Activated T-cell treated with anti-CD3 and anti-CD28 coated beads for 1 hour (primary cell): ENCODE measurements around the gene AGPAT2.

ENCODE experiments used
- DNase-seq: peaks from one replicate; pipeline ENCODE4 v3.0.0-alpha.2; 2020; ENCODE audit warnings: low read depth

The AGPAT2 gene

DNA sequence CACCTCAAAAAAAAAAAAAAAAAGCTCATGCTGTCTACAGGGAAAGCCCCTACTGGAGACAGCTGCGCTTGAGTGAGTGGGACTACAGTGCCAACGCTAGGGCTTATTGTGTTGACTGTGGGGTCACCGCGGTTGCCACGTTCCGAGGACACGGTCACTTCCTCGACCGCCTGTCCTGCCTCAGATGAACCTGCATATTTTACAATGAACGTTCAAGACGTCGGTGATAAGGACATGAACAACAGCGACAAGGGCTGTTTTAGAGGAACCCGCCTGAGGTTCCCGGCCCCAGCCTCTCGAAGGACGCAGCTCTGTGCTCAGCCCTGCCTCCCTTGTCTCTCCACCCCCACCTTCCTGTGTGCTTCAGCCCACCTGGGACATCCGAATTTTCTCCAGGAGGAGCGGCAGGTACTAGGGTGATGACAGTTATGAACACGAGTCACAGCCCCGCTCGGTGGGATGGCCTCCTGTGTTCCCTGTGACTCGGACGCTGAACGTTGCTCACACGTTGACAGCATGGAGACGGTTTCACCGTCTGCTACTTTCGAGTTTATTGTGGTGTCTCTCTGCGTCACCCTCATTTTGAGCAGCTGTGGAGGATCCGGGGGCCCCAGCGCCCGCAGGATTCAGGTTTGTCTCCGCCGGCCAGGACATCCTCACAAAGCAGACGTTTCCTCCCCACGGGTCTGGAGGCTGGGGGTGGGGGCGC is 13.9 kb upstream of the AGPAT2 start:
- peak; percentile 22 for DNase-seq

DNA sequence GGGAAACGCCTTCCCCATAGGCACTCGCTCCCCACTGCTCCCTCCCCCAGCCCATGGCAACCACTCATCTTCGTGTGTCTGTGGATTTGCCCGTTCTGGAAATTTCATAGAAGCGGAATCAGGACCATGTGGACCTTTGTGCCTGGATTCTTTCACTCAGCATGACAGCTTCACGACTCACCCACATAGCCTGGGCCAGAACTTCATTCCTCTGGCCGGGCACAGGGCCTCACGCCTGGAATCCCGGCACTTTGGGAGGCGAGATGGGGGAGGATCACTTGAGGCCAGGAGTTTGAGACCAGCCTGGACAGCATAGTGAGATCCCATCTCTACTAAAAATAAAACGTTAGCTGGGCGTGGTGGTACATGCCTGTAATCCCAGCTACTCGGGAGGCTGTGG is 13.0 kb upstream of the AGPAT2 start:
- no peak for DNase-seq

DNA sequence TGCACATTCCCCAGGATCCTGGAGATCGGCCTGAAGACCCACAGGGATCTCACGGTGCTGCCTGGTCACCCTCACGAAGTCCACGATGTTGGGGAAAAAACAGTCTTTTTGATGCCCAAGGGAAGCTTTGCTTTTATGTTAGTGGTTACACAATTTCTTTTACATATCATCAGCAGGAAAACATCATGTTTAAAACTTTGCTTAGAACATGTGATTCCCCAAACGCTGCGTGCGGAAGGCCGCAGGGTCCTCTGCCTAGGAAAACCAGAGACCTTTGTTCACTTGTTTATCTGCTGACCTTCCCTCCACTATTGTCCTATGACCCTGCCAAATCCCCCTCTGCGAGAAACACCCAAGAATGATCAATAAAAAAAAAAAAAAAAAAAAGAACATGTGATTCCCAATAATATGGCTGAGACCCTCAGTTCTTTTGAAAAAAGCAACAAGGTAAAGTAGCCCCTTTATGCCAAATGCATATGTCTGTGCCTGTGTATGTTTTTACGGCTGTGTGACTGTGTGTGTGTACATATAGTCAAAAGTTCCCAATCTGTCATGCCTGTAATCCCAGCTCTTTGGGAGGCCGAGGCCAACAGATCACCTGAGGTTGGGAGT is 11.5 kb upstream of the AGPAT2 start:
- DNase-seq: no peak

DNA sequence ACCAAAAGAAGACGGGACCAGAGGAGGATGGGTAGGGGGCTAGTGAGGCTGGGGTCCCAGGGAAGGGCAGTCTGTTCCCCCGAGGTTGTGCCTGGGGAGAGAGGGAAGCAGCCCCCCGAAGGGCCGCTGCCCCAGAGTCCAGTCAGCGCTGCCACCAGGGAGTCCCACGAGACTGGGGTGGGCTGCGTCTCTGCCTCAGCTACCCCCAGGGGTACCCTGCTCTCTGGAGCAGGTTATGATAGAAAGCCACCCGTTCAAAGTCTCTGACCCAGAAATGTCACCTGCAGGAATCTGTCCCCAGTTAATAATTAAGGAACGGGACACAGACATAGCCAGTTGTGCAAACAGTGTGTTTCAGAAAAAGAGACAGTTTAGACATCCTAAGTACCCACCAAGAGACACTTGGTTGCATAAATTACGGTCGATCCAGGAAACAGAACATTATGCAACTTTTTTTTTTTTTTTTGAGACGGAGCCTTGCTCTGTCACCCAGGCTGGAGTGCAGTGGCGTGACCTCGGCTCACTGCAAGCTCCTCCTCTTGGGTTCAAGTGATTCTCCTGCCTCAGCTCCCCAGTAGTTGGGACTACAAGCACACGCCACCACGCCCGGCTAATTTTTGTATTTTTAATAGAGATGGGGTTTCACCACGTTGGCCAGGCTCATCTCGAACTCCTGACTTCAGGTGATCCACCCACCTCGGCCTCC is 10.7 kb upstream of the AGPAT2 start:
- DNase-seq: no peak

DNA sequence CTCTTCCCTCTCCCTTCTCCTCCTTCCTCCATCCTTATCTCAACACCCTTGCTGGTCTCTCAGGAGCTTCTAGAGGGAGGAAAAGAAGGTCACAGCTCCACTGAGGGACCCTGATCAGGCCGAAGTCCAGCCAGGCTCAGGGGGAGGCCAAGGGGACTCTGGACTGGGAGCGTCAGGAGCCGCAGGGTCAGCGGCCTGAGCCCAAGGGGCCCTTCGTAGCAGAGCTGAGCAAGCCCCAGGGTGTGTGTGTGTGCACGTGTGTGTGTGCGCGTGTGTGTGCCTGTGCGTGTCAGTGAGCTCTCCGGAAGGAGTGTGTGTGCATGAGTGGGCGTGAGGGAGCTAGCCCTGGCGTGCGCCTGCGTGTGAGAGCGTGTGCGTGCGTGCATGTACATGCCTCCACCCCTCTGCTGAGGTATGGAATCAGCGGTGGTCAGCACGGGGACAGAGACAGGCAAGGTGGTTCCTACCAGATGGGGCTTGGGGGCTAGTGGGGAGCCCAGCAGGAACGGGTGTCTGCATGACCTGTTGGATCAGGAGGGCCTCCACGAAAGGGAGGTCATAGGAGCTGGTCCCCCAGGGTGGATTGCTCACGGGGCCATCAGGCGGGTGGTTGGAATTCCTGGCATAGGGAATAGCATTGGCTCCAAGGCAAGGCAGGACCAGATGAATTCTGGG is 10.0 kb upstream of the AGPAT2 start:
- DNase-seq: no peak

DNA sequence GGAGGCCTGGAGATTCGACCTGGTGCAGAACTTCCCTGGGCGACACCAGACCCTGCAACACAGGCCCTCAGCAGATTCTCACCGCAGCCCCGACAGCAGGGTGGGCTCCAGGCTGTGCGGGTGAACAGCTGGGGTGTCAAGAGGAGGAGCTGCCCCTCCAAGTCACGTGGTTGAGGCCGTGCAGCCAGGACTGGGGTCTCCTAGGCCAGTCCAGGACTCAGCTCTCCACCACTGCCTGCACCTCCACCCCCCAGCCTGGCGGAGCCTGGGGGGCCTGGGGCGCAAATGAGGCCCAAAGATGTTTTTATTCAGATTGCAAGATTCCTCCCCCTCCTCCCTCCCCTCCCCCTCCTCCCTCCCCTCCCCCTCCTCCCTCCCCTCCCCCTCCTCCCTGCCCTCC is 9.2 kb upstream of the AGPAT2 start:
- DNase-seq: no peak

DNA sequence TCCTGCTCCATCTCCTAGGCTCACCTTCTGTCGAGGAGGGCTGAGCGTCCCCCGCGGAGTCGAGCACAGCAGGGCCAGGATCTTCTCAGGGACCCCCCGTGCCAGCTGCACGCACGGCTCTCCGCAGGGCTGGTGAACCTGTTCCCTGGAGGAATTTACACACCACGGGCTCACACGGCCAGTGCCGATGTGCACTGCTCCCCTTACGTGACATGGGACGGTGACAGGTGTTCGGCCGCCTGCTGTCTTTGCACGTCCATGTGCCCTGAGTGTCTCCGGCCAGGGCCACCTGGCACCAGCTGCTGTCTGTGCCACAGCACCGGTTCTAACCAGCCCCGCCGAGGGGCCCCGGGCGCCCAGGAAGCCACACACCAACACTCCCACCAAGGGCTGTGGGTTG is 8.7 kb upstream of the AGPAT2 start:
- DNase-seq: no peak

DNA sequence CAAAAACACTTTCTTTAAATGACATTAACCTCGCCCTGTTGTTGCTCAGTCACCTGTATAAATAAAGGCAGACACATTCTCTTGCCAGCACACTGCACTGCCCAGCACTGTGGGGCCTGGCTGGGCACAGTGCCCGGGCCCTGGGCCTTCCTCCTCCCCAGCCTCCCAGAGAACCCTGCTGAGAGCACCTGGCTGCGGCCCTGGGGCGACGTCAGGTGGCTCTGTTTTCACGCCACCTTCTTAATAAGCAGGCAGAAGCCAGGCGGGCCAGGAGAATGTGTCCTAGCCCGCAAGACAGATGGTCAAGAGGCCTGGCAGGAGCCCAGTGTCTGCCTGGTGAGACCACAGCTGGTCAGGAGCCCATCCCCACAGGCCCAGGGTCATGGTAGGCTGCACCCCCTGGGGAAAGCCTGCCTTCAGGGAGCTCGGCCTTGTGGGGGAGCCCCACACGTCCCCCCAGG is 8.2 kb upstream of the AGPAT2 start:
- DNase-seq: no peak

DNA sequence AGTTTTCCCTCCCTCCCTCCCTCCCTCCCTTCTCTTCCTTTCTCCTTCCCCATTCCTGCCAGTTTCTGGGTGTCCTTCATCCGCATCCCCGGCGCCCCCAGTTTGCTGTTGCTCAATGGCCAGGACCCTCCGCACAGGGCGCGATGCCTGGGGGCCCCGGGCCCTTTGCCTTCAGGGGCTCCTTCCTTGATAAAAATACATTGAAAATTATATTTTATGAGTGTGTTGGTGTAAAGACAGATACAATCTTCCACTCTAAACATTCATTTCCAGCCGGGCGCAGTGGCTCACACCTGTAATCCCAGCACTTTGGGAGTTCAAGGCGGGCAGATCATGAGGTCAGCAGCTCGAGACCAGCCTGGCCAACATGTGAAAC is 7.6 kb upstream of the AGPAT2 start:
- DNase-seq: no peak

DNA sequence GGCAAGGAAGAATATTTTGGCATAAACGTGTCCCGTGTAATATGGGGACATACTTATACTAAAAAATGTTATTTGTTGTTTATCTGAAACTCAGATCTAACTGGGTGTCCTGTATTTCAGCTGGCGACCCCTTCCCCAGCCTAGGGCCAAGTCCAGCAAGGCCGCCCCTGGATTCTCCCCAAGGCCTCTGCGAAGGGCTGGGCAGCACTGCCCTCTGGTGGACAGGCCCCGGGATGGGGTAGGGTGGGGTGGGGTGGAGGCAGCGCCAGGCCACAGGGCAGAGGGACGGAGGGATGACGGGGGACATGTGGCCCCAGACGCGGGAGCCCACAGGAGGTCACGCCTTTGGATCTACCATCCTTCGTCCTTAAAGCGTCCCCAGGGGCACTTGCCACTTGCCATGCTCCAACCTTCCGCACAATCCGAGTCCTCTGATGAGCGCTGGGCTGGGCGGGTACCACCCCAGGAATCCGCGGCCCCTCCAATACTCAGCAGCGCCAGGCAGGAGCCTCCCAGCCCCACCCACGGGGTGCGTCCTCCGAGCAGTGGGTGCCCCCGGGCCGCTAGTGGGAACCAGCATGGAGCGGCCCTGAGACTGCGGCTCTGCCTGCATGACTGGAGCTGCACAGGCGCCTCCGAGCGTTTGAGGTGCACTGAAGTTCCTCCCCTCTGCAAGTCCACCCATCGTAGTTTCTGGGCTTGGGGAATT is 7.1 kb upstream of the AGPAT2 start:
- no peak for DNase-seq

DNA sequence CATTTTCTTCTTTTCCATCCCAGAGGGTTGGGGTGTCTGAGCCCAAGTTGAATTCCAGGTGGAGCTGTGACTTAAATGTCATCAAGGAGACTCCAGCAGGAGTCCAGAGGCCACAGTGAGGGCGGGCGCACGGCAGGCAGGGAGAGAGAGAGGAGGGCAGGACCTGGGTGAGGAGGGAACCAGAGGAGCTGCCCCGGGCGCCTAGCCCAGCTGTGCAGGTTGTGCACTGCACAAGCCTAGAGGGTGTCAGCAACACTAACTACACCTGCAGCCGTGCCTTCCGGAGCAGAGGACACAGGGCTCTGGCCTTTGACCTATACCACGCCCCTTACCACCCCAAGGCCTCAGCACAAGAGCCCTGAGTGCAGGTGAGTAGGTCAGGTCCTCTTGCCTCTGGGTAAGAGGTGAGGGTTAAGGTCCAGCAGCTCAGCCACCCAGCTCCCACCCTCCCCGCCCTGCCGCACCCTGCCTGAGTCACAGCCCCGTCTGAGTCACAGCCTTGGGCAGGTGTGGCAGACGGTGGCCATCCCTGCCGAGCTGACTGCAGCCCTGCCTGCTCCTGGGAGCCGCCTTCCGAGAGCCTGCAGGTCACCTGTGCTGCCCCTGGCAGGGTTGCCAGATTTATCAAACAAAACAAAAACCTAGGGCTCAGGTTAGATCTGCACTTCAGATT is 6.4 kb upstream of the AGPAT2 start:
- DNase-seq: no peak

DNA sequence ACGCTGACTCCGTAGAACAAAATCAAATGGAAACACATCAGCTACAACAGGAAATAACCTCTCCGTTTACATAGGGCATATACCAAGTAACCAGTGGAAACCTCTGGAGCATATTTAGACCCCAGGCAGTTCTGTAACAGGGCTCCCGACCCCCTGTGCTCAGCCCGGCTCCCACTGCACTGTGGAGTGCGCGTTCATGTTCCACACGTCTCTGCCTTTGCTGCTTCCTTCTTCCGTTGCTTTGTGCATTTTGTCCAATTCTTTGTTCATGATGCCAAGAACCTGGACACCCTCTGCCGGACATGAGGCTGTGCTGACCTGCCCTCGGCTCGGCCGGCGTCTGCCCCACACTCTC is 5.9 kb upstream of the AGPAT2 start:
- no peak for DNase-seq

DNA sequence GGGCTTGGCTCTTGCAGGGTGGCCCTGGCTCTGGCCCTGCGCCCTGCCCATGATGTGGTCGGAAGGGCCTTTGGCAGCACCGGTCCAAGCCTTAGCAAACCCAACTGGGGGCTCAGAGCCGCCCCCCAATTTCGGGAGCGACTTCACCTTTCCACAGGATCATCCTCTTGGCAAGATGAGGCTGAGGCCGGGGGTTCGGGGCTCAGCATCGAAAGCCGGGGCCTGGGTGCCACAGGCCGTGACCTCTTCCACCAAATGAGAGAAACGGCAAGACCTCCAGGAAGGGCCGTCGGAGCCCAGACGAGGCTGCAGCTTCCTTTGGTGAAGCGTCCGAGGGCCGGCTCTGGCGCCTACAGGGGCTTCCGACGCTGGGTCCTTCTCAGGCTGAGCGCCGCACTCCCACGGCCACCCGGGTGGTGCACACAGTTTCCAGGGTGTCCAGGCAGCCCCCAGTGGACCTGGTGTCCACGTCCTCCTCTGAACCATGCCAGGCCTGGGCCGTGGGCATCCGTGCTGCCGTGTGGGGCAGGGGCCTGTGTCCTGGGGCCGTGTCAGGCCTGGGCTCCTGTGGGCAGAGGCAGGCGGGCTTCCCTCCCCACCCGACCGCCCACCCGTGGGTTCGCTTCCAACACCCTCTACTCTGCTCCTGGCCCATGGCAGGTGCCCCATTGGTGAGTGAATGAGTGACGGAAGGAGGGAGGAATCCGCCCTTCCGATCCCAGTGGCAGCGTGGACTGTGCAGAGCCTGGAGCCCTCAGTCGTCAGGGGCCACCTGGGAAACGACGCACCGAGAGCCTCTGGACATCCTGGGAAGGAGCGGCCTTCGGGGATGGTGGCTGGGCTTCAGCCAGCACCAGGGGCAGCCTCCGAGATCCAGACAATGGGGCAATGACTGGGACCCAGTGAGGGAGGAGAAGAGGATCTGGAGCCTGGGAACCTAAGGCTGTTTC is 5.2 kb upstream of the AGPAT2 start:
- no peak for DNase-seq

DNA sequence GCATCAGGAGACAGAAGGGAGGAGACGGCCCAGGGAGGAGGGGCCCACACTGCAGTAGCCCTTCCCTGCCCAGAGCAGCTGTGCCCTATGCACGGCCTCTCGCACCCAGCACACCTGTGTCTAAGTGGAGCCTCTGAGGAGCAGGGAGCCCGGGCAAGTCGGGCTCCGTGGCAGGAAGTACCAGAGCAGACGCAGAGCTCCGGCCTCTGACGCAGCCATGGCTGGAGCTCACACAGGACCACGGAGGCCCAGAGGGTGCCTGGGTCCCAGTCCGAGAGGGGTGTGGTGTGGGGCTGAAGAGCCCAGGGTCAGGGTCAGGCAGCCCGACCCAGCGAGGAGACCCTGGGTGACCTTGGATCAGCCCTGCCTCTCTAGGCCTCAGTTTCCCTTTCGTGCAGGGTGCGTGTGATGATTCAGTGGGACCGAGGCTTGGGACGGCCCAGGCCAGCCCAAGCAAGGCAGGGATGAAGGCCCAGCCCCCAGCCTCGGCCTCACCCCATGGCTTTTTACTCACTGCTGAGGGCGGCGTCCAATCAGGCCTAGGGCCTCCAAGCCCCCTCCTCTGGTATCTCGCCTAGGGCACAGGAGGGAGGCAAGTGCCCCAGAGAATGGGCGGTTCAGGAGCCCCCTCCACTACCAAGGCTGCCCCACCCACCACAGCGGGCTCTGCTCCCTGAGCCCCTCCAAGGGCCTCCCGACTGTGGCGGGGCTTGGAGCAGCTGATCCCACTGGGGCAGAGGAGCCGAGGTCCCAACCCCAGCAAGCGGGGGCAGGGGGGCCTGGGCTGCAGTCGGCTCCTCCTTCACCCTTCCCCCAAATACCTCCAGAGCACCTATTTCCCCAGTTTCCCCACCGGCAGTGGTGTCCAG is 4.3 kb upstream of the AGPAT2 start:
- DNase-seq: no peak

DNA sequence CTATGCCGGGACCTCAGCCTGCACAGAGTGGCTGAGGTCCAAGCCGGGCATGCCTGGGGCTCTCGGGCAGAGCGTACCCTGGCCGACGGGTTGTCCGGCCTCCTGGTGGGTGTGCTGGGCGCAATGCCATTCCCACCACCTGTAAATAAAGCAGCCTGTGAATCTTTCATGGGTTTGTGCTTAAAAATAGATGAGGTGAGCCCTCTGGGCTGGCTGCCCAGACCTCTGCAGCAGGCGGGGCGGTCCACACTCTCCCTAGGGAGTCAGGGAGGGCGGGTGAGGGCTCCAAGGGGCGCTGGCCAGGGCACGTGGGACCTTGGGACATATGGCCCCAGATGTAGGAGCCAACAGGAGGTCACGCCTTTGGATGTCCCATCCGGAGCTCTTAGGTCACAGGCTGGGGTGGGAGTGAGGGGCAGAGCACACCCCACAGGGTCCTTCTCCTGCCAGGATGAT is 3.6 kb upstream of the AGPAT2 start:
- DNase-seq: no peak

DNA sequence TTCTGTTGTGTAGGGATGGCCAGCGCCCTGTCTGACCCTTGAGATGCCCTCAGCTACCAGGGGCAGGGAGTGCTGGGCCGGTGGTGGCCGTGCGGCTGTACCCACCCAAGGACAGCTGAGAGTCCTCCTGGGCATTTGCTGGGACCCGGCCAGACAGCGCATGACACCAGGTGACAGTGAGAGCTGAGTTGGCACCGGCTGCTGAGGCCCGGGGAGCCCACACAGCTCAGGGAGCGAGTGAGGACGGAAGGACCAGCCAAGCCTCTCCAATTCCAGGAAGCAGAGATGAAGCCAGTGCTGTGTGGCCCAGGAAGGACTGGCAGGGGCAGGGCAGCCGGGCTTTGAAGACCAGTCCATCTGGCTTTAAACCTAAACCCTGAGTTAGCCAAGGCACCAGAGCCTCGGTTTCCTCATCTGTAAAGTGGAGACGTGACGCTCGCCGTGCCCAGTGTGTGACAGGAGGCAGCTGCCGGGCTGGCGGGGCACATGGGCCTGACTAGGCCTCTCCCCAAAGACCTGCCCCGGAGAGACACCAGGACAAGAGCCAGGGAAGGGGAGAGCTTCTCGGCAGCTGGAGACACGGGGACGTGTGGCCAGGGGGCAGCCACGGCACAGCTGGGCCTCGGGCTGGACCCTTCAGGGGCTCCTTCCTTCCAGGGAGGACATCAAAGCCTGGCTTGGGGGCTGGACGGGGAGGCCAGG is 3.0 kb upstream of the AGPAT2 start:
- DNase-seq: no peak

DNA sequence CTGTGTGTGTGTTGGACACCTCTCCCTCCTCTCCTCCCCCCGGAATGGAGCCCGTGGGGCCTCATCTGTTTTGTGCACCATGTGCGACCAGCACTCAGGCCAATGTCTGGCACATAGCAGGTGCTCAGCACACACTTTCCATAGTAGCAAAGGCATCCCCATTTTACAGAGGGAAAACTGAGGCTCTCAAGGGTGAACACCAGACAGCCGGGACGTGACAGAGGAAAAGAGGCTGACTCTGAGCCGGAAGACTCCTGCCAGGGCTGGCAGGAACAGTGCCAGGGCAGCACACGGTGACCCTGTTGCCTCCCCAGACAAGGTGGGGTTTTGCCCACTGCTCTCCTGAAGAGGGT is 1.8 kb upstream of the AGPAT2 start:
- DNase-seq: no peak

DNA sequence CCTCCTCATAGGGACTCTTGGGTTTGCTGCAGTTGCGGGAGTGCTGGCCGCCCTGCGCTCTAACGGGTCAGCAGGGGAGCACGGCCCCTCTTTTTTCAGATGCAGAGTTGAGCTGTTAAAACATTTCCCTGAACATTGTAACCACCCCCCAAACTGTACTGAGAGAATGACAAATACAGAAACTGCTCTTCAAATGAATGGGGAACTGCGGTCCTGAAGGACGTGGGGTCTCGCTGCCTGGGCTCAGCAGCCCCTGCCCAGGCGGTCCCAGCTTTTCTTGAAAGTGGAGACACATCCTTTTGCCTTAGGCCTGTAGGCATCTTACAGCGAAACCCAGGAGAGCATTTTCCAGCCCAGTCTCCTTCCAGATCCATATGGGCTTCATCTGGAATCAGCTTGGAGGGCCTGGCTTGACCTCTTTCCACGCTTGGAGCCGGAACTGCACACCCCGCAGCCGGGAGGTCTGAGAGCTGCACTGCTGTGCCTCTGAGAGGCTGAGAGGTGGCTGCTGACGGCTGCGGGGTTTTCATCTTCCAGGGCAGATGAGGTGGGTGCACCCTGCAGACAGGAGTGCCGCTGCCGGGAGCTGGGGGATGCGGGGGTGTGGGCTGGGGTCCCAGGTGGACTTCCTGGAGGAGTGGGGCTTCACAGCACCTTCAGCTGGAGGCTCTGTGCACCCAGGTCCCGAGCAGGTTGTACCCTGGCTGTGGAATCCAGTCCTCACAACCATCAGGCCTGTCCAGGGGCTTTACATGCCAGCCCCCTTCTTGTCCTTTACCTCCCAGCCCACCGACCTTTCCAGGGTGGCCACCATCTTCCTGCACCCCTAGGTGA is 1.2 kb upstream of the AGPAT2 start:
- DNase-seq: no peak
